Measurements from ENCODE around the gene ZNF638.

Gene ZNF638

DNA sequence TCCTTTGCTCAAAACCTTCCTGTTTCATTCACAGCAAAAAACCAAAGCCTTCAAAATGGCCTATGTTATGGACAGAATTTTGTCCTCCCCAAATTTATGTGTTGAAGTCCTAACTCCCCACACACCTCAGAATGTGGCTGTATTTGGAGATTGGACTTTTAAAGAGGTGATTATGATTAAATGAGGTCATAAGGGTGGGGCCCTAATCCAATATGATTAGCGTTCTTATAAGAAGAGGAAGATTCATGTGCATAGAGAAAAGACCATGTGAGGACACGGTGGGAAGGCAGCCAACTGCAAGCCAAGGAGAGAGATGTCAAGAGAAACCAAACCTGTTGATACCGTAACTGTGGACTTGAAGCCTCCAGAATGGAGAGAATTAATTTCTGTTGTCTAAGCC, 4.6 kb upstream of the ZNF638 start:
- TF ChIP-seq, protein P1, sequence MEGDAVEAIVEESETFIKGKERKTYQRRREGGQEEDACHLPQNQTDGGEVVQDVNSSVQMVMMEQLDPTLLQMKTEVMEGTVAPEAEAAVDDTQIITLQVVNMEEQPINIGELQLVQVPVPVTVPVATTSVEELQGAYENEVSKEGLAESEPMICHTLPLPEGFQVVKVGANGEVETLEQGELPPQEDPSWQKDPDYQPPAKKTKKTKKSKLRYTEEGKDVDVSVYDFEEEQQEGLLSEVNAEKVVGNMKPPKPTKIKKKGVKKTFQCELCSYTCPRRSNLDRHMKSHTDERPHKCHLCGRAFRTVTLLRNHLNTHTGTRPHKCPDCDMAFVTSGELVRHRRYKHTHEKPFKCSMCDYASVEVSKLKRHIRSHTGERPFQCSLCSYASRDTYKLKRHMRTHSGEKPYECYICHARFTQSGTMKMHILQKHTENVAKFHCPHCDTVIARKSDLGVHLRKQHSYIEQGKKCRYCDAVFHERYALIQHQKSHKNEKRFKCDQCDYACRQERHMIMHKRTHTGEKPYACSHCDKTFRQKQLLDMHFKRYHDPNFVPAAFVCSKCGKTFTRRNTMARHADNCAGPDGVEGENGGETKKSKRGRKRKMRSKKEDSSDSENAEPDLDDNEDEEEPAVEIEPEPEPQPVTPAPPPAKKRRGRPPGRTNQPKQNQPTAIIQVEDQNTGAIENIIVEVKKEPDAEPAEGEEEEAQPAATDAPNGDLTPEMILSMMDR (IDR thresholded peaks at IDR 0.05) = no peak

DNA sequence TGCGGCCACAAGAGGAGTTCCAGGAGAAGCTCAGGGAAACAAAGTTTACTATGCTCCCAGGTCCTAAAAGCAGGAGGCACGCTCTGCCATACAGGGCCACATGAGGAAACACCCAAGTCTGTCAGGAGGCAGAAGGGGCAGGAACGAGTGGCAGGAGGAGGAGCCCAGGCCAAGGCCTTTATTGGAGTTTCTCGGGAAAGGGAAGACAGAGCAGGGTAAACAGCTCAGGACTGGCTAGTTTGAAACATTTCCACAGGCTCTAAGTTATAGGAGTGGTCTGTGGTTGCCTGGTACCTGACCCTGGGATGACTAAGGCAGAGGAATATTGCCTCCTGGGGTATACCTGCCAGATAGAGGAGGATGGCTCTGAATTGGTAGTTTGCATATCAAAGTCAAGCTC, 3.7 kb upstream of the ZNF638 start:
- TF ChIP-seq, protein P1 (IDR thresholded peaks at IDR 0.05) = no peak

DNA sequence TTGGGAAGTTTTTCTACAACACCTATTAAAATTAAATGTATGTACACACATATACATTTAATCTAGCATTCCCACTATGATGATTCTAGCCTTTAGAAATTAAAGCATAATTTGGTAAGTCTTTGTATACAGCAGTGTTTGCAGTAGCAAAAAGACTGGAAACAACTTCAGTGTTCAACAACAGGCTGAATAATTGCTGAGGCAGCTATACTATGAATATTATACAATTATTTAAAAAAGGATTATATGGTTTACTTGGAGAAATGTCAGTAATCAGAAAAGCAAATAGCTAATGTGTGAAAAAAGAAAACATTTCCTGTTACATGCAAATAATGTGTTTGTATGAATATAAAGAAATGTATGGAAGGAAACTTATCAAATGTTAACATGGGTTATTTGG, 1.4 kb upstream of the ZNF638 start:
- TF ChIP-seq, protein P1 (IDR thresholded peaks at IDR 0.05) = no peak

DNA sequence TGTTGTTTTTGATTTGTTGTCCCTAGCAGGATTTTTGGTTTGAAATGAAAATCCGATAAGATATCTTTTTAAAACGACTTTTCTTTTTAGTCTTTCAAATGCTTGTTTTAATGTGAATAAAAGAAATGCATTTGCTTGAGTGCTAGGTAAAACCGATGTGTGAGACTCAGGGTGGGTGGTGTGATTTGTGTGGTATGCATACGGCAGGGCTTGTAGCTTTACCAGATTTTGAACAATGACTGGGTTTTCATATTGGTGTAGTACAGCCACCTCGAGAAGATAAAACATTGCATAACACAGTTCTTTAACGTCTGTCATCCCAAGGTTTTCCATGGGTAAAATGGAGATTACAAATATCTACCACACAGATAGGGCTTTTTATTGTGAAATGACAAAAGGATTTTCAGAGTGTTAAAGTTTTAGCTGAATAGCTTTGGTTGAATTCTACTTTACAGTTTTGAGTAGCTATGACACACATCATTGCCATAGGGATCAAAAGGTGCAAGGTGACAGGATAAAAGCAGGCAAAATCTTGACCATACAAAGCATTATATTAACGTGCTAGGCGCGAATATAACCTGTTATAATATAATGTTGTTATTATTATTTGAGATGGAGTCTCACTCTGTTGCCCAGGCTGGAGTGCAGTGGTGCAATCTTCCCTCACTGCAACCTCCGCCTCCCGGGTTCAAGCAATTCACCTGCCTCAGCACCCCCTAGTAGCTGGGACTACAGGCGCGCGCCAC, 824 bp upstream of the ZNF638 start:
- TF ChIP-seq, protein P1 (IDR thresholded peaks at IDR 0.05) = no peak

DNA sequence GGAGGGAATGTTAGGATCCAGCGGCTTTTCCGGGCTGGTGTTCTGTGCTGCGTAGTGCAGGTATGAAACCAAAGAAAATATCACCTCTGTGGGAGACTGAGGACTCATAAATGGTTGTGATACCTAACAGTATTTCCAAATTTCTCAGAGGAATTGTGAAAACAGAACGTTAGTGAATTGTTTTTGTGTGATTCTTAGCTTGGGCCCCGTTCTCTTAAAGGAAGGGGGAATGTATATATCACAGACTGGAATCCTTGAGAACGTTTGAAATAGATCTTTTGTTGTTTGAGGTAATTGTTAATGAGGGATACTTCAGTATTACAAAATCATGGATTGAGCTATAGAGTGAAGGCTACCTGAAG, 834 bp downstream of the ZNF638 start:
- TF ChIP-seq, protein P1 (IDR thresholded peaks at IDR 0.05) = no peak

DNA sequence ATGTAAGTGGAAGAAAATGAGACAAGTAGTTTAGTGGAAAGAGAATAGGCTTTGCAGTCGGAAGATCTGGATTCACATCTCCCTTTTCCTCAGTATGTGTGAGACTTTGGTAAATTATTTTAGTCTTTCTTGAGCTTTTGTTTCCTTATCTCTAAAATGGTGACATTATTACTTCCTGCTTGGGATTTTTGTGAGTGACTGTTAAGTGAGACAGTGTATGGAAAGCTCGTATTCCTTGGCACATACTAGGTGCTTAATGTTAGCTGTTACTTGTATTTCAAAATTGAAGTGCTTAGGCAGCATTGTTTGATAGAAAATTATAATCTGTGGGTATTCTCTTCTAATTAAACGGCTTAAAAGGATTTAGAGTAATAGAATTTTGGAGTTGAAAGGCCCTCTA, 2.0 kb downstream of the ZNF638 start:
- TF ChIP-seq, protein P1 (IDR thresholded peaks at IDR 0.05) = no peak

DNA sequence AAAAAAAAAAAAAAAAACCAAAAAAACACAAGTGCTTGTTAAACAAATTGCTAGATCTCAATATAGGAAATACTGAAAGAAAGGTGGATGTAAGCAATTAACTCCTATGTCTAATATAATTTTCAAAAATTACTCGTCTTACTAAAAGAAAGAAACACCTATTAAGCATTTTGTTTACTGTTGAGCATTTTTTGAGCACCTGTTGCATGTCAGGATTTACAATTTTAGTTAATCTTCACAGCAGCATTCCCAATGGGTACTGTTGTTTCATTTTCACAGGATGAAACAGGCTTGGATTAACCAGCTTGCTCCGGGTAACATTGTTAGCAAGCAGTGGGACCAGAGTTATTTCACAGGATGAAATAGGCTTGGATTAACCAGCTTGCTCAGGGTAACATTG, 4.8 kb downstream of the ZNF638 start:
- TF ChIP-seq, protein P1 (IDR thresholded peaks at IDR 0.05) = no peak

DNA sequence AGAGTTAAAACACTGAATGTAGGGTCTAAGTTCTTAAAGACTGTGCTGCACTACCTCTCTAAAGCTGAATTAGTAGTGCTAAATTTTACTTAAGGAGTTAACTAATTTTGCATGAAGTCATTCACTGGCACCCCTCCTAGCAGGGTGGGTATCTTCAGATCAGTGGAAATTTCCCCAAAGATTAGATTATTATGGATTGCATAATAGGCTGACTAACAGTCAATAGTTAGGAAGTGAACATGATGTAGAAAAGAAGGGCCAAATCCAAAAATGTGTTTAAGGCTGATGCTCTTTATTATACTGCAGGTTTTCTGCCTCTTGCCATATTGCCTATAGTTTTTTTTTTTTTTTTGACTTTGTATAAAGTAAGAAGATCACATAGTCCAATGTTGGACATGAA, 5.2 kb downstream of the ZNF638 start:
- TF ChIP-seq, protein P1 (IDR thresholded peaks at IDR 0.05) = no peak
